CD4-positive, alpha-beta memory T cell (primary cell): ENCODE data around the gene CLCN2. TPM values are rescaled to one million over a fixed set of nuclear protein-coding genes. Genes with fewer than 3 reads are reported as not detected.

Experiments
- CTCF ChIA-PET: fragments of 350-600 bp; sonication (Branson Sonifier 250); formaldehyde crosslinking; loops from one replicate; lab custom pipeline; 2021; ENCODE audit warnings: inconsistent platforms; ENCODE audit not compliant: partially characterized antibody; lab: Charles Lee
- POLR2A ChIA-PET: fragments of 350-600 bp; sonication (Branson Sonifier 250); formaldehyde crosslinking; loops from one replicate; lab custom pipeline; 2021; ENCODE audit not compliant: partially characterized antibody; lab: Charles Lee
- DNase-seq, 5 donors: peaks; one replicate each; pipeline versions ENCODE4 v3.0.0 to v3.0.0-alpha.2; 2020 to 2022; ENCODE audit warnings: mixed read lengths in 1 of 5
- H3K27ac ChIP-seq: one replicate; pipeline ENCODE4 v1.7.0; 2013; ENCODE audit warnings: low read depth, low read length
- H3K27me3 ChIP-seq: 2 replicates; pipeline ENCODE4 v1.7.0; 2013; ENCODE audit warnings: mild to moderate bottlenecking, low read length, moderate library complexity; ENCODE audit not compliant: insufficient read depth
- H3K36me3 ChIP-seq: 2 replicates; pipeline ENCODE4 v1.7.0; 2013; ENCODE audit warnings: mild to moderate bottlenecking, low read length, moderate library complexity; ENCODE audit not compliant: insufficient read depth
- H3K4me1 ChIP-seq: 2 replicates; pipeline ENCODE4 v1.7.0; 2013; ENCODE audit warnings: mild to moderate bottlenecking, low read length, moderate library complexity; ENCODE audit not compliant: insufficient read depth
- H3K4me3 ChIP-seq, 2 donors: one replicate each; pipeline ENCODE4 v1.7.0; 2013; ENCODE audit warnings: low read length in 2 of 2, mild to moderate bottlenecking in 1 of 2
- H3K9me3 ChIP-seq, 2 donors: one replicate each; pipeline ENCODE4 v1.7.0; 2013; ENCODE audit warnings: low read length in 2 of 2, control low read depth in 1 of 2; ENCODE audit not compliant: control insufficient read depth in 1 of 2
- H3K27ac Mint-ChIP-seq, 7 donors: one replicate each; pipeline ENCODE4 v1.8.0; 2020 to 2021; ENCODE audit warnings: mixed read lengths in 7 of 7, mild to moderate bottlenecking in 6 of 7, inconsistent platforms in 3 of 7, moderate library complexity in 3 of 7
- H3K27me3 Mint-ChIP-seq, 2 donors: one replicate each; pipeline ENCODE4 v1.8.0; 2020 to 2021; ENCODE audit warnings: mixed read lengths in 2 of 2
- H3K36me3 Mint-ChIP-seq, 2 donors: one replicate each; pipeline ENCODE4 v1.8.0; 2020 to 2021; ENCODE audit warnings: mixed read lengths in 2 of 2, inconsistent platforms in 1 of 2, mild to moderate bottlenecking in 1 of 2
- H3K4me1 Mint-ChIP-seq, 4 donors: one replicate each; pipeline ENCODE4 v1.8.0; 2020 to 2021; ENCODE audit warnings: mixed read lengths in 4 of 4, mild to moderate bottlenecking in 1 of 4
- H3K4me3 Mint-ChIP-seq, 8 donors: one replicate each; pipeline ENCODE4 v1.8.0; 2020 to 2021; ENCODE audit warnings: mixed read lengths in 8 of 8, mild to moderate bottlenecking in 7 of 8, moderate library complexity in 6 of 8, inconsistent platforms in 3 of 8
- H3K9me3 Mint-ChIP-seq, 8 donors: one replicate each; pipeline ENCODE4 v1.8.0; 2020 to 2021; ENCODE audit warnings: mixed read lengths in 8 of 8, mild to moderate bottlenecking in 5 of 8, inconsistent platforms in 3 of 8, moderate library complexity in 1 of 8
- intact Hi-C: fragments of 100-400 bp; cut with micrococcal nuclease; formaldehyde crosslinking; loops from one replicate; pipeline ENCODE4 v1.15.1; 2023
- polyA plus RNA-seq, 2 donors: library from polyadenylated mRNA; unstranded; fragments of 300-500 nt; fragmentation: Illumina TruSeq; gene quantifications; one replicate each; pipeline ENCODE4 v1.2.3, GENCODE V29; 2021
- total RNA-seq, 2 experiments: library from RNA; stranded (reverse); gene quantifications; one replicate each; pipeline ENCODE4 v1.2.3, GENCODE V29; 2021

The CLCN2 gene
- total and polyA plus RNA-seq, 4 experiments from 2014 or later = 0.24 to 5.4 (median 2.1) TPM

DNA sequence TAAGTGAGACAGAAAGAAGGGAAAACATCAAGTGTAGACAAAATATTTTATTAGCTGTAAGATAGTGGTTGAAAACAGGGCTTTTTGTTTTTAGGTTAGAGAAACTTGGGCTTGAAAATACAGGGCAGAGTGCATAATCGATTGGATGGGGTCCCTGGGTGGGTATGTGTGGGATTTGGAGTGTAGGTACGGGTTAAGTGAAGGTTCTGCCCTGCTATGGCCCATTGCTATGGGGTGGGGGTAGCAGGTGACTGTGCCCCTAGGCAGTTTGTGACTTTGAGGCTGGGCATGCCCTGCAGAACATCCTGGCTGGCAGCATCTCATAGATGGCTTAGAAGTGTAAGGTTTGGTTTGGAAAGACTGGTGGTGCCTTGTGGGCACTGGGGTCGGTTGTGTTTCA, 27.7 kb downstream of the CLCN2 start:
- no peaks in the 10 kb centered on the region for H3K9me3 Mint-ChIP-seq
- intact Hi-C loops = loop anchor here (2.0 kb wide), 1 partner anchor 35 kb away; the partner anchor contains the start of gene PSMD2
- Histone ChIP-seq H3K4me3 (no peak overlapping the region), H3K9me3 (no peaks in the 10 kb centered on the region), H3K27me3 (no peaks in the 10 kb centered on the region), H3K4me1 (peaks cover 20% of the 10 kb centered on the region), H3K36me3 (peaks cover 37% of the 10 kb centered on the region), H3K27ac (peak overlapping the region; percentile 92)
- H3K36me3 Mint-ChIP-seq = peaks cover 49 to 63% of the 10 kb centered on the region in 2 donors
- POLR2A ChIA-PET = no interaction called here
- no peaks in the 10 kb centered on the region for H3K27me3 Mint-ChIP-seq
- H3K4me1 Mint-ChIP-seq = peaks cover 22 to 47% (median 29%) of the 10 kb centered on the region in 4 donors
- peak overlapping the region in 2 of 8 donors; percentile 4 to 52 for H3K4me3 Mint-ChIP-seq
- CTCF ChIA-PET = interaction anchor here (1.2 kb wide), 1 partner anchor 20 kb away, joined by 6 read pairs; no protein-coding TSS in a partner anchor
- peak overlapping the region; percentile 88 to 99 (median 98) for H3K27ac Mint-ChIP-seq
- DNase-seq = no peak

GRCh38 chr3:184333190-184333589, 28.2 kb downstream of the CLCN2 start:
- H3K27ac ChIP-seq = peak overlapping the region; percentile 30
- intact Hi-C loops = no loop called here
- H3K9me3 Mint-ChIP-seq = no peaks in the 10 kb centered on the region
- no peak overlapping the region for H3K4me3 ChIP-seq
- peaks cover 42% of the 10 kb centered on the region for H3K36me3 ChIP-seq
- H3K4me1 Mint-ChIP-seq = peaks cover 22 to 45% (median 26%) of the 10 kb centered on the region in 4 donors
- no peak overlapping the region for H3K4me3 Mint-ChIP-seq
- no peak for DNase-seq
- H3K36me3 Mint-ChIP-seq = peaks cover 53 to 68% of the 10 kb centered on the region in 2 donors
- H3K27ac Mint-ChIP-seq = peak overlapping the region; percentile 88 to 99 (median 98)
- no peaks in the 10 kb centered on the region for H3K9me3 ChIP-seq
- no peaks in the 10 kb centered on the region for H3K27me3 Mint-ChIP-seq
- no peaks in the 10 kb centered on the region for H3K27me3 ChIP-seq
- H3K4me1 ChIP-seq = peaks cover 20% of the 10 kb centered on the region
- ChIA-PET POLR2A (no interaction called here), CTCF (interaction anchor here (1.2 kb wide), 1 partner anchor 21 kb away, joined by 6 read pairs; no protein-coding TSS in a partner anchor)

DNA sequence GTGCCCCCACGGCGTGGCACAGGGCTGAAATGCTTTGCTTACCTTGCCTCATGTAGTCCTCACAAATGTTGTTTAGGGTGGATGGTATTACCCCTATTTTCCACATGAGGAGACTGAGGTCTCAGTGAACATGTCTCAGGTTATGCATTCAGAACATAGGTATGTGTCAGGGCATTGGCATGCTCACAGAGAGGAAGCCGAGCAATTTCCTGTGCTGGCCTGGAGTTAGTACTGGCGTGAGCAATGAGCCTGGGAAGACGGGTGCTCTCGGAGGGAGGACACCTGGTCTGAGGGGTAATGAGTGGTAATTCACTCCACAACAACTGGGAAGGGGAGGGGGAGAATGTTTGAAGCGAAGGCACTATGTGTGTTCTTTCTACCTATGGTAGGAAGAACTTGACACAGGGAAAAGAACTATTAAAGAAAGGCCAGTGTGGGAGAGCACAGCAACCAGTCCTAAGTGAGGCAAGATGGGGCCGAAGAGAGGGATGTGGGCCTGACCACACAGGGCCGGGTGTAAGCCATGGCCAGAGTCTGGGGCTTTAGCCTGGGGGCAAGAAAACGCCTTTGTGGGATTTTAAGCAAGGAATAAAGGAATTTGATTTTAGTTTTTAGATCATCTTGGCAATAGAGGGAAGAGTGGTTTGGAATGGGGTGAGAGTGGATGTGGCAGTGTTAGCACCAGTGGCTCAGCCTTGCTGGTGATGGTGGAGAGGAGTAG, 28.9 kb downstream of the CLCN2 start:
- H3K4me3 Mint-ChIP-seq = no peak overlapping the region
- no peak overlapping the region for H3K27ac ChIP-seq
- ChIA-PET POLR2A (no interaction called here), CTCF (interaction anchor here (1.2 to 1.5 kb wide), 2 partner anchors 21 to 39 kb away, joined by 5 to 6 read pairs; no protein-coding TSS in a partner anchor)
- peaks cover 20% of the 10 kb centered on the region for H3K4me1 ChIP-seq
- no peak overlapping the region for H3K4me3 ChIP-seq
- no peaks in the 10 kb centered on the region for H3K27me3 ChIP-seq
- DNase-seq = no peak
- no peaks in the 10 kb centered on the region for H3K27me3 Mint-ChIP-seq
- peak overlapping the region; percentile 88 to 99 (median 94) for H3K27ac Mint-ChIP-seq
- no peaks in the 10 kb centered on the region for H3K9me3 ChIP-seq
- H3K36me3 Mint-ChIP-seq = peaks cover 58 to 75% of the 10 kb centered on the region in 2 donors
- no peaks in the 10 kb centered on the region for H3K9me3 Mint-ChIP-seq
- intact Hi-C loops = no loop called here
- H3K36me3 ChIP-seq = peaks cover 49% of the 10 kb centered on the region
- peaks cover 16 to 39% (median 20%) of the 10 kb centered on the region in 4 donors for H3K4me1 Mint-ChIP-seq

DNA sequence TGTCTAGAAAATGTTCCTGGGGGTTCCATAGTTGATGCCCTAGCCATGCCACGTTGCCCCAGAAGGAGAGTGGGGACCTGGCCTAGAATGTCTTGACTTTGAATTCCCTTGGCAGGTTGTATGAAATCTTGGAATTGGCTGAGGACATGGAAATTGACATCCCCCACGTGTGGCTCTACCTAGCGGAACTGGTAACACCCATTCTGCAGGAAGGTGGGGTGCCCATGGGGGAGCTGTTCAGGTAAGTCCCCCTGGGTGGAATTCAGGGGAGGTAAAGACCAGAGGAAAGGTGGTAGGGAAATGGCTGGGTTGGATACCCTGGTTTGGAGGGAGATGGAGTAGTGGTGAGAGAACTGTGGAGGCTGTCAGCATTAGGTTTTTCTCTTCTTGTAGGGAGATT, 32.9 kb downstream of the CLCN2 start:
- intact Hi-C loops = no loop called here
- POLR2A ChIA-PET = no interaction called here
- Histone ChIP-seq H3K27me3 (no peaks in the 10 kb centered on the region), H3K4me1 (no peaks in the 10 kb centered on the region), H3K9me3 (no peaks in the 10 kb centered on the region), H3K36me3 (peaks cover 84% of the 10 kb centered on the region), H3K27ac (no peak overlapping the region), H3K4me3 (no peak overlapping the region)
- H3K4me3 Mint-ChIP-seq = no peak overlapping the region
- no peak for DNase-seq
- CTCF ChIA-PET = no interaction called here
- no peaks in the 10 kb centered on the region for H3K27me3 Mint-ChIP-seq
- peaks cover 0 to 2% (median 0%) of the 10 kb centered on the region in 8 donors for H3K9me3 Mint-ChIP-seq
- peaks cover 84 to 92% of the 10 kb centered on the region in 2 donors for H3K36me3 Mint-ChIP-seq
- peaks cover 2 to 7% (median 5%) of the 10 kb centered on the region in 4 donors for H3K4me1 Mint-ChIP-seq
- peak overlapping the region in 2 of 7 donors; percentile 63 to 75 for H3K27ac Mint-ChIP-seq

DNA sequence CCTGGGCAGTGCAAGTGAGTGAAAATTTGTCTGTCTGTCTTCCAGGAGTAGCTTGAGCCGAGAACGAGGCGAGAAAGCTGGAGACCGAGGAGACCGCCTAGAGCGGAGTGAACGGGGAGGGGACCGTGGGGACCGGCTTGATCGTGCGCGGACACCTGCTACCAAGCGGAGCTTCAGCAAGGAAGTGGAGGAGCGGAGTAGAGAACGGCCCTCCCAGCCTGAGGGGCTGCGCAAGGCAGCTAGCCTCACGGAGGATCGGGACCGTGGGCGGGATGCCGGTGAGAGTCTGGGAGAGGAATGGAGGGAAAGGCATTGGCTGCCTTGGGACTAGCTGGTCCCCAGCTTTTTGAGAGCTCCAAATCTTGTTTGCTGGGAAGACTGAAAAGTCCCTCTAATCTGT, 34.2 kb downstream of the CLCN2 start:
- Histone ChIP-seq H3K4me3 (no peak overlapping the region), H3K4me1 (no peaks in the 10 kb centered on the region), H3K9me3 (no peaks in the 10 kb centered on the region), H3K36me3 (peaks cover 84% of the 10 kb centered on the region), H3K27me3 (no peaks in the 10 kb centered on the region), H3K27ac (no peak overlapping the region)
- intact Hi-C loops = no loop called here
- Mint-ChIP-seq H3K27ac (peak overlapping the region in 2 of 7 donors; percentile 43 to 69), H3K4me3 (no peak overlapping the region), H3K36me3 (peaks cover 82 to 93% of the 10 kb centered on the region in 2 donors), H3K27me3 (no peaks in the 10 kb centered on the region), H3K4me1 (peaks cover 0 to 5% (median under 1%) of the 10 kb centered on the region in 4 donors), H3K9me3 (peaks cover 0 to 2% (median 0%) of the 10 kb centered on the region in 8 donors)
- no peak for DNase-seq
- ChIA-PET CTCF (interaction anchor here (0.8 kb wide), 1 partner anchor 26 kb away, joined by 3 read pairs; no protein-coding TSS in a partner anchor), POLR2A (interaction anchor here (1.3 to 3.8 kb wide), 2 partner anchors 10 to 11 kb away, joined by 3 to 19 read pairs; partner anchors contain the start of gene FAM131A)

DNA sequence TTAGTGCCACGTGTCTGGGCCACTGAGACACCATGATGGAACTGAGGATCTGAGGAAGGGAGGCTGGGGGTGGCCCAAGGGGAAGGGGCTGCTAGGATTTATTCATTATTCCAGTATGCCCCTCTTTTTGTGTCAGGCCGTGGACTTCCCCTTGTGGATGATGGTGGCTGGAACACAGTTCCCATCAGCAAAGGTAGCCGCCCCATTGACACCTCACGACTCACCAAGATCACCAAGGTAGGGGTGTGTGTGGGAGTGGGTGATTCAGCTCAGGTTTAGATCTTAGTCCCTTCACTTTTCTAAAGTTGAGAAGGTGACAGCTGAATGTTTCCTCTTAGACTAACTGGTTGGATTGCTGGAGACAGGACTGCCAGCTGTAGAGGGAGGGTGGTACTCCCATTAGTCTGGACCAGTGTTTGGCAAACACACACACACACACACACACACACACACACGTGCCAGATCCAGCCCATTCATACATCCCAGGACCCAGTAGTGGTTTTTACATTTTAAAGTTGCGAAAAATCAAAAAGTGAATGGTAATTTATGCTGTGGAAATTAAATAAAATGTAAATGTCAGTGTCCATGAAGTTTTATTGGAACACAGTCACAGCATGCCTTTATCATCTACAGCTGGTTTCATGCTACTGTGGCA, 35.6 kb downstream of the CLCN2 start:
- no peak overlapping the region for H3K27ac ChIP-seq
- CTCF ChIA-PET = no interaction called here
- peaks cover 84% of the 10 kb centered on the region for H3K36me3 ChIP-seq
- peak overlapping the region in 2 of 7 donors; percentile 17 to 51 for H3K27ac Mint-ChIP-seq
- no peaks in the 10 kb centered on the region for H3K27me3 Mint-ChIP-seq
- H3K36me3 Mint-ChIP-seq = peaks cover 82 to 92% of the 10 kb centered on the region in 2 donors
- no peaks in the 10 kb centered on the region for H3K9me3 ChIP-seq
- DNase-seq = no peak
- H3K4me1 ChIP-seq = no peaks in the 10 kb centered on the region
- no peak overlapping the region for H3K4me3 ChIP-seq
- peaks cover 0 to 2% (median 0%) of the 10 kb centered on the region in 8 donors for H3K9me3 Mint-ChIP-seq
- POLR2A ChIA-PET = interaction anchor here (3.8 kb wide), 1 partner anchor 9 kb away, joined by 19 read pairs; no protein-coding TSS in a partner anchor
- no peaks in the 10 kb centered on the region for H3K27me3 ChIP-seq
- H3K4me1 Mint-ChIP-seq = peaks cover 0 to 5% (median under 1%) of the 10 kb centered on the region in 4 donors
- intact Hi-C loops = no loop called here
- H3K4me3 Mint-ChIP-seq = no peak overlapping the region

DNA sequence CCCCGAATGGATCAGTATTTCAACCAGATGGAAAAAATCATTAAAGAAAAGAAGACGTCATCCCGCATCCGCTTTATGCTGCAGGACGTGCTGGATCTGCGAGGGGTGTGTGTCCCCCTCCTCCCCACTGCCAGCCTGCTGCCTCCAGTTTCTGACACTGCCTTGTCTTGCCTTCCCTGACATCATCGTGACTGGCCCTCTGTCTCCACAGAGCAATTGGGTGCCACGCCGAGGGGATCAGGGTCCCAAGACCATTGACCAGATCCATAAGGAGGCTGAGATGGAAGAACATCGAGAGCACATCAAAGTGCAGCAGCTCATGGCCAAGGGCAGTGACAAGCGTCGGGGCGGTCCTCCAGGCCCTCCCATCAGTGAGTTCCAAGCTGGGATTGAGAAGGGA, 36.1 kb downstream of the CLCN2 start:
- peak overlapping the region in 1 of 7 donors; percentile 17 for H3K27ac Mint-ChIP-seq
- peaks cover 83 to 94% of the 10 kb centered on the region in 2 donors for H3K36me3 Mint-ChIP-seq
- no peaks in the 10 kb centered on the region for H3K27me3 Mint-ChIP-seq
- H3K27ac ChIP-seq = no peak overlapping the region
- no peak overlapping the region for H3K4me3 ChIP-seq
- H3K27me3 ChIP-seq = no peaks in the 10 kb centered on the region
- H3K36me3 ChIP-seq = peaks cover 89% of the 10 kb centered on the region
- ChIA-PET POLR2A (interaction anchor here (0.5 to 3.8 kb wide), 2 partner anchors 9 to 135 kb away, joined by 4 to 19 read pairs; no protein-coding TSS in a partner anchor), CTCF (no interaction called here)
- H3K4me1 Mint-ChIP-seq = peaks cover 0 to 5% (median under 1%) of the 10 kb centered on the region in 4 donors
- intact Hi-C loops = no loop called here
- no peaks in the 10 kb centered on the region for H3K9me3 ChIP-seq
- DNase-seq = no peak
- peaks cover 0 to 2% (median 0%) of the 10 kb centered on the region in 8 donors for H3K9me3 Mint-ChIP-seq
- H3K4me1 ChIP-seq = no peaks in the 10 kb centered on the region
- no peak overlapping the region for H3K4me3 Mint-ChIP-seq
